Choroid plexus epithelial cell (primary cell): ENCODE measurements around the gene UTS2B.
"Not testable (repeated sequence)": the region's sequence is repeated elsewhere in the genome, so short reads cannot be mapped to it uniquely, and the experiment has no call there.

Experiments
- DNase-seq: peaks from one replicate; pipeline ENCODE4 v3.0.0-alpha.2; 2010; ENCODE audit warnings: low read depth
- H3K4me3 ChIP-seq: 2 replicates; pipeline ENCODE4 v1.5.1; 2011; ENCODE audit warnings: low read depth, mild to moderate bottlenecking, control low read depth, low read length, moderate library complexity
- CTCF ChIP-seq: conservative IDR thresholded peaks from 2 replicates; pipeline ENCODE4 v1.5.1; 2011; ENCODE audit warnings: low read depth, mild to moderate bottlenecking, control low read depth, inconsistent platforms, low read length, moderate library complexity

The UTS2B gene

GRCh38 chr3:191275751-191276150 is 54.6 kb downstream of the UTS2B start:
- no peak overlapping the region for H3K4me3 ChIP-seq
- DNase-seq, result no peak
- no peak for TF ChIP-seq CTCF

GRCh38 chr3:191275244-191275643 is 55.1 kb downstream of the UTS2B start:
- not testable (repeated sequence) for H3K4me3 ChIP-seq, DNase-seq

- no peak for TF ChIP-seq CTCF
- no peak overlapping the region for H3K4me3 ChIP-seq
- DNase-seq, result no peak
Observed at GRCh38 chr3:191269289-191270085, 60.8 kb downstream of the UTS2B start.

- TF ChIP-seq CTCF, result no peak
- H3K4me3 ChIP-seq, result no peak overlapping the region
- no peak for DNase-seq
Observed at GRCh38 chr3:191268737-191269136, 61.6 kb downstream of the UTS2B start.

GRCh38 chr3:191263850-191264249 is 66.5 kb downstream of the UTS2B start:
- no peak overlapping the region for H3K4me3 ChIP-seq
- DNase-seq, result no peak
- TF ChIP-seq CTCF, result no peak

- H3K4me3 ChIP-seq, result no peak overlapping the region
- DNase-seq, result no peak
- TF ChIP-seq CTCF, result no peak
Observed at GRCh38 chr3:191263365-191263764, 67.0 kb downstream of the UTS2B start.

GRCh38 chr3:191262650-191263049 is 67.7 kb downstream of the UTS2B start:
- no peak for DNase-seq
- TF ChIP-seq CTCF, result no peak
- H3K4me3 ChIP-seq, result no peak overlapping the region
